ENCODE results near the gene DIDO1.

DNA sequence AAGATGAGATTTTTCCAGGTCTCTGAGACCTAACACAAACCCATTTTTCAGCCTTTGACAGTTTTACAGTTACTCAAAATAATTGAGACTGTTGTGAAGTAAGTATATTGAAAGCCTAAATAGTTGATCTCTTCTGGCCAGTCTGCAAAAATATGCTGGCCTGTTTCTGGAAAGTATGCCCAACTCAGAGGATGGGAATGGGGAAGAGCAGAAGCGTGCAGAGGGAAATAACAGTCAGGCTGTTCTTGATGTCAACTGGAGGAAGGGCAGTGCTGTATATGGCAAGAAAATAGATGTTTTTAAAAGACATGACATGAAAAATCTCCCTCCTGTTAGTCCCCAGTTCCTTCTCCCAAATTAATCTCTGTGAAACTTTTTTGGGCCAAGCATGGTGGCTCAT lies 15.5 kb upstream of the DIDO1 start:
- TF ChIP-seq, protein P1, sequence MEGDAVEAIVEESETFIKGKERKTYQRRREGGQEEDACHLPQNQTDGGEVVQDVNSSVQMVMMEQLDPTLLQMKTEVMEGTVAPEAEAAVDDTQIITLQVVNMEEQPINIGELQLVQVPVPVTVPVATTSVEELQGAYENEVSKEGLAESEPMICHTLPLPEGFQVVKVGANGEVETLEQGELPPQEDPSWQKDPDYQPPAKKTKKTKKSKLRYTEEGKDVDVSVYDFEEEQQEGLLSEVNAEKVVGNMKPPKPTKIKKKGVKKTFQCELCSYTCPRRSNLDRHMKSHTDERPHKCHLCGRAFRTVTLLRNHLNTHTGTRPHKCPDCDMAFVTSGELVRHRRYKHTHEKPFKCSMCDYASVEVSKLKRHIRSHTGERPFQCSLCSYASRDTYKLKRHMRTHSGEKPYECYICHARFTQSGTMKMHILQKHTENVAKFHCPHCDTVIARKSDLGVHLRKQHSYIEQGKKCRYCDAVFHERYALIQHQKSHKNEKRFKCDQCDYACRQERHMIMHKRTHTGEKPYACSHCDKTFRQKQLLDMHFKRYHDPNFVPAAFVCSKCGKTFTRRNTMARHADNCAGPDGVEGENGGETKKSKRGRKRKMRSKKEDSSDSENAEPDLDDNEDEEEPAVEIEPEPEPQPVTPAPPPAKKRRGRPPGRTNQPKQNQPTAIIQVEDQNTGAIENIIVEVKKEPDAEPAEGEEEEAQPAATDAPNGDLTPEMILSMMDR (IDR thresholded peaks at IDR 0.05) = no peak
- TF ChIP-seq ZFX (IDR thresholded peaks at IDR 0.05; ENCODE audit: borderline replicate concordance) = no peak
